Stimulated activated CD8-positive, alpha-beta memory T cell treated with anti-CD3 and anti-CD28 coated beads, Interleukin-12 subunit alpha, Interleukin-12 subunit beta, amount 100 ng/mL, for 24 hours (primary cell): ENCODE data around the gene RETREG3.
A peak's percentile ranks its signal among the peaks of the same experiment; 100 is the strongest.
"Not testable (repeated sequence)": the region's sequence is repeated elsewhere in the genome, so short reads cannot be mapped to it uniquely, and the experiment has no call there.

Experiments used
- DNase-seq: peaks from one replicate; pipeline ENCODE4 v3.0.0-alpha.2; 2020; ENCODE audit errors: extremely low read depth

RETREG3 gene

GRCh38 chr17:42553161-42553818 is 55.9 kb downstream of the RETREG3 start:
- DNase-seq, result no peak

- DNase-seq, result not testable (repeated sequence)
Measured at GRCh38 chr17:42552736-42553135, 56.4 kb downstream of the RETREG3 start, which contains the start of gene HSD17B1. Gene HSD17B1, plus strand, starts transcription at chr17:42552923. Its CDS starts 11 bp downstream, at chr17:42552934.

- no peak for DNase-seq
Measured at GRCh38 chr17:42548993-42549755, 60.0 kb downstream of the RETREG3 start.

- DNase-seq, result peak; percentile 46
Measured at GRCh38 chr17:42548070-42548837, 60.9 kb downstream of the RETREG3 start.

- DNase-seq, result no peak
Measured at GRCh38 chr17:42547698-42548069, 61.5 kb downstream of the RETREG3 start.

- DNase-seq, result no peak
Measured at GRCh38 chr17:42547001-42547461, 62.1 kb downstream of the RETREG3 start.

GRCh38 chr17:42545755-42546505 is 63.2 kb downstream of the RETREG3 start:
- not testable (repeated sequence) for DNase-seq

GRCh38 chr17:42544874-42545283 is 64.3 kb downstream of the RETREG3 start:
- no peak for DNase-seq

GRCh38 chr17:42543190-42544079 is 65.7 kb downstream of the RETREG3 start:
- DNase-seq, result no peak

- no peak for DNase-seq
Measured at GRCh38 chr17:42541041-42541833, 67.9 kb downstream of the RETREG3 start.

- not testable (repeated sequence) for DNase-seq
Measured at GRCh38 chr17:42540558-42540957, 68.6 kb downstream of the RETREG3 start.

- DNase-seq, result no peak
Measured at GRCh38 chr17:42538482-42538881, 70.7 kb downstream of the RETREG3 start.

GRCh38 chr17:42537826-42538451 is 71.2 kb downstream of the RETREG3 start:
- DNase-seq, result no peak

GRCh38 chr17:42537156-42537805 is 71.9 kb downstream of the RETREG3 start:
- DNase-seq, result no peak

GRCh38 chr17:42536372-42537155 is 72.6 kb downstream of the RETREG3 start:
- peak; percentile 46 for DNase-seq

- DNase-seq, result peak; percentile 67
Measured at GRCh38 chr17:42536048-42536371, 73.2 kb downstream of the RETREG3 start, which contains the start of gene NAGLU. Gene NAGLU, plus strand, starts transcription at chr17:42536241. Its CDS starts 32 bp downstream, at chr17:42536273.

GRCh38 chr17:42535155-42536047 is 73.8 kb downstream of the RETREG3 start:
- no peak for DNase-seq
